Upper lobe of left lung (tissue), 6 donors: ENCODE measurements around the gene CLIP1. TPM values are rescaled to one million over a fixed set of nuclear protein-coding genes. Genes with fewer than 3 reads are reported as not detected.
"Not testable (repeated sequence)": the region's sequence is repeated elsewhere in the genome, so short reads cannot be mapped to it uniquely, and the experiment has no call there.

Experiments
- ATAC-seq, 2 donors: fragments of 200-7000 bp; cut with Tn5 transposase; one replicate each; pipeline ENCODE4 v1.9.1; 2022; ENCODE audit warnings: mild to moderate bottlenecking in 2 of 2, moderate library complexity in 2 of 2; ENCODE audit not compliant: low FRiP score in 2 of 2
- DNase-seq, 2 donors: peaks; one replicate each; pipeline ENCODE4 v3.0.0-alpha.2; 2019 to 2020
- H3K27ac ChIP-seq, 4 donors: fragments of 200-600 bp; sonication (generic); one replicate each; pipeline ENCODE4 v1.5.1; 2016 to 2019
- H3K27me3 ChIP-seq, 4 donors: fragments of 200-600 bp; sonication (generic); one replicate each; pipeline ENCODE4 v1.5.1; 2017 to 2019
- H3K36me3 ChIP-seq, 4 donors: fragments of 200-600 bp; sonication (generic); one replicate each; pipeline ENCODE4 v1.5.1; 2016 to 2019
- H3K4me1 ChIP-seq, 4 donors: fragments of 200-600 bp; sonication (generic); one replicate each; pipeline ENCODE4 v1.5.1; 2018 to 2019
- H3K4me3 ChIP-seq, 4 donors: fragments of 200-600 bp; sonication (generic); one replicate each; pipeline ENCODE4 v1.5.1; 2017 to 2019; ENCODE audit warnings: mild to moderate bottlenecking in 2 of 4, moderate library complexity in 1 of 4
- H3K9me3 ChIP-seq, 4 donors: fragments of 200-600 bp; sonication (generic); one replicate each; pipeline ENCODE4 v1.5.1; 2018 to 2019
- EP300 ChIP-seq, 4 donors: sonication (generic); formaldehyde crosslinking; IDR thresholded peaks; one replicate each; pipeline ENCODE4 v1.5.1; 2017; ENCODE audit warnings: antibody characterized with exemption in 4 of 4, control low read depth in 2 of 4
- POLR2A ChIP-seq, 4 donors: fragments of 450-650 bp; IDR thresholded peaks; one replicate each; pipeline ENCODE4 v1.5.1; 2016 to 2017; ENCODE audit warnings: antibody characterized with exemption in 4 of 4, mild to moderate bottlenecking in 2 of 4
- POLR2AphosphoS5 ChIP-seq, 2 donors: sonication (generic); formaldehyde crosslinking; IDR thresholded peaks; one replicate each; pipeline ENCODE4 v1.5.1; 2017; ENCODE audit warnings: antibody characterized with exemption in 2 of 2
- WGBS, 2 donors: methylation state at CpG; one replicate each; pipeline ENCODE4 v1.1.5; 2017 to 2018; 5-methylcytosine and 5-hydroxymethylcytosine counted together
- total RNA-seq, 6 donors: library from RNA; depleted of rRNA in 4 of 6; stranded (reverse); fragments of >200 nt in 4 of 6; gene quantifications; one replicate each; pipeline versions ENCODE4 v1.1.0 to v1.2.1, GENCODE V29; 2016 to 2021
- TF ChIP-seq, protein P1 (sequence below), 6 experiments: fragments of 450-650 bp in 4 of 6; fragments of 200-600 bp in 2 of 6; sonication (generic) in 2 of 6; IDR thresholded peaks; one replicate each; pipeline ENCODE4 v1.5.1; 2016 to 2019; ENCODE audit warnings: antibody characterized with exemption in 6 of 6
- donor health status: DM: no; HTN: no; CAD: no; lungs with moderate emphysema.
- donor health status: DM: no; HTN: yes; CAD: no; lungs with severe emphysema.

CLIP1 gene
- total RNA-seq, 6 donors from 2014 or later: 78.4 to 152 (median 104) TPM

DNA sequence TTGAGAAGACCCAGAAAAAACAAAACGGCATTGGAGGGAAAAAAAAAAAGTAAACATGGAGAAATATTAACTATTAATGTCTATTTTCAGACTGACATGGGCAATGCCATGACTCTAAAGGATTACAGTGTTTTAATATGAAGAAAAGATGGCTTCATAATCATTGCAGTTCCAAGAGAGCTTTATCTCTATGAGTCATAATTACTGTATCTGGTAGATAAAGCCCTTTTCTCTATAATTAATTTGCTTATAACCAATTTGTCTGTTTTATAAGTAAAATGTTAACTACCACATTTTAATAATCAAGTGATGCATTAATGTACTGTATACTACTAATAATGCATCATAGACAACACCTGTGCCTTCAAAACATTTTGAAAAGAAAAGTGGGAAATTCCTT lies 59.7 kb downstream of the CLIP1 start:
- no peak overlapping the region for H3K27ac ChIP-seq
- no peak overlapping the region for H3K4me3 ChIP-seq
- peaks cover under 1 to 20% (median 16%) of the 10 kb centered on the region in 4 donors for H3K4me1 ChIP-seq
- H3K9me3 ChIP-seq: no peaks in the 10 kb centered on the region
- DNase-seq (no peak), ATAC-seq (no peak)
- TF ChIP-seq EP300 (IDR thresholded peaks at IDR 0.05): no peak
- TF ChIP-seq, protein P1, sequence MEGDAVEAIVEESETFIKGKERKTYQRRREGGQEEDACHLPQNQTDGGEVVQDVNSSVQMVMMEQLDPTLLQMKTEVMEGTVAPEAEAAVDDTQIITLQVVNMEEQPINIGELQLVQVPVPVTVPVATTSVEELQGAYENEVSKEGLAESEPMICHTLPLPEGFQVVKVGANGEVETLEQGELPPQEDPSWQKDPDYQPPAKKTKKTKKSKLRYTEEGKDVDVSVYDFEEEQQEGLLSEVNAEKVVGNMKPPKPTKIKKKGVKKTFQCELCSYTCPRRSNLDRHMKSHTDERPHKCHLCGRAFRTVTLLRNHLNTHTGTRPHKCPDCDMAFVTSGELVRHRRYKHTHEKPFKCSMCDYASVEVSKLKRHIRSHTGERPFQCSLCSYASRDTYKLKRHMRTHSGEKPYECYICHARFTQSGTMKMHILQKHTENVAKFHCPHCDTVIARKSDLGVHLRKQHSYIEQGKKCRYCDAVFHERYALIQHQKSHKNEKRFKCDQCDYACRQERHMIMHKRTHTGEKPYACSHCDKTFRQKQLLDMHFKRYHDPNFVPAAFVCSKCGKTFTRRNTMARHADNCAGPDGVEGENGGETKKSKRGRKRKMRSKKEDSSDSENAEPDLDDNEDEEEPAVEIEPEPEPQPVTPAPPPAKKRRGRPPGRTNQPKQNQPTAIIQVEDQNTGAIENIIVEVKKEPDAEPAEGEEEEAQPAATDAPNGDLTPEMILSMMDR (IDR thresholded peaks at IDR 0.05): no peak
- TF ChIP-seq POLR2AphosphoS5 (IDR thresholded peaks at IDR 0.05): no peak
- no peak for TF ChIP-seq POLR2A (IDR thresholded peaks at IDR 0.05)
- 74 to 89% methylated on average over 1 of the region's 1 CpG for WGBS, 2 donors
- H3K36me3 ChIP-seq: peaks cover 4 to 52% (median 38%) of the 10 kb centered on the region in 4 donors
- H3K27me3 ChIP-seq: no peaks in the 10 kb centered on the region

DNA sequence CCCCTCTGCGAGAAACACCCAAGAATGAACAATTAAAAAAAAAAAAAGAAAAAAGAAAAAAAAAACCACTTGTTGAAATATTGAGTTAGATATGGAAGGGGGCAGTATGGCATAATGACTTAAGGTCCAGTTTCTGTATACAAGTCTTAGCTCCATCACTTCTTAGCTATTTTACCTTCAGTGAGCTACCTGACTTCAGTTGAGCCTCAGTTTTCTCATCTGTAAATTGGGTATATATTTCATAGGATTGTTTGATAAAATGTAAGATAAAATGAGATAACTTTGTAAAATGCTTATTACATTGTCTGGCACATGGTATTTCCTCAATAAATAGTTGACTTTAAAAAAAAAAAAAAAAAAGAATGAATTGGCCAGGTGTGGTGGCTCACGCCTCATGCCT lies 64.1 kb downstream of the CLIP1 start:
- H3K4me1 ChIP-seq, H3K27me3 ChIP-seq, H3K27ac ChIP-seq, H3K4me3 ChIP-seq, H3K9me3 ChIP-seq, ATAC-seq, DNase-seq: not testable (repeated sequence)
- 89 to 92% methylated on average over 2 of the region's 2 CpGs for WGBS, 2 donors
- H3K36me3 ChIP-seq: peaks cover 22 to 74% (median 57%) of the 10 kb centered on the region in 4 donors

DNA sequence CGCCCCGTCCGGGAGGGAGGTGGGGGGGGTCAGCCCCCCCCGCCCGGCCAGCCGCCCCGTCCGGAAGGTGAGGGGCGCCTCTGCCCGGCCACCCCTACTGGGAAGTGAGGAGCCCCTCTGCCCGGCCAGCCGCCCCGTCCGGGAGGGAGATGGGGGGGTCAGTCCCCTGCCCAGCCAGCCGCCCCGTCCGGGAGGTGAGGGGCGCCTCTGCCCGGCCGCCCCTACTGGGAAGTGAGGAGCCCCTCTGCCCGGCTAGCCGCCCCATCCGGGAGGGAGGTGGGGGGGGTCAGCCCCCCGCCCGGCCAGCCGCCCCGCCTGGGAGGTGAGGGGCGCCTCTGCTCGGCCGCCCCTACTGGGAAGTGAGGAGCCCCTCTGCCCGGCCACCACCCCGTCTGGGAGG lies 64.9 kb downstream of the CLIP1 start:
- not testable (repeated sequence) for H3K9me3 ChIP-seq, H3K4me1 ChIP-seq, H3K4me3 ChIP-seq, H3K27me3 ChIP-seq, ATAC-seq, H3K27ac ChIP-seq
- peak in 1 of 2 donors; percentile 56 for DNase-seq
- peaks cover 25 to 75% (median 58%) of the 10 kb centered on the region in 4 donors for H3K36me3 ChIP-seq
- WGBS, 2 donors: 82% methylated on average over 2 of the region's 32 CpGs; no CpG with 5 or more reads in 1 of the 2 donors

DNA sequence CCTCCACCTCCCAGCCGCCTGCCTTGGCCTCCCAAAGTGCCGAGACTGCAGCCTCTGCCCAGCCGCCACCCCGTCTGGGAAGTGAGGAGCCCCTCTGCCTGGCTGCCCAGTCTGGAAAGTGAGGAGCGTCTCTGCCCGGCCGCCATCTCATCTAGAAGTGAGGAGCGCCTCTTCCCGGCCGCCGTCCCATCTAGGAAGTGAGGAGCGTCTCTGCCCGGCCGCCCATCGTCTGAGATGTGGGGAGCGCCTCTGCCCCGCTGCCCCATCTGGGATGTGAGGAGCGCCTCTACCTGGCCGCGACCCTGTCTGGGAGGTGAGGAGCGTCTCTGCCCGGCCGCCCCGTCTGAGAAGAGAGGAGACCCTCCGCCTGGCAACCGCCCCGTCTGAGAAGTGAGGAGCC lies 65.5 kb downstream of the CLIP1 start:
- H3K27ac ChIP-seq, H3K27me3 ChIP-seq, H3K4me3 ChIP-seq, H3K4me1 ChIP-seq, H3K9me3 ChIP-seq, ATAC-seq: not testable (repeated sequence)
- 97% methylated on average over 19 of the region's 27 CpGs; no CpG with 5 or more reads in 1 of the 2 donors for WGBS, 2 donors
- peak in 1 of 2 donors; percentile 57 for DNase-seq
- H3K36me3 ChIP-seq: peaks cover 25 to 78% (median 60%) of the 10 kb centered on the region in 4 donors

DNA sequence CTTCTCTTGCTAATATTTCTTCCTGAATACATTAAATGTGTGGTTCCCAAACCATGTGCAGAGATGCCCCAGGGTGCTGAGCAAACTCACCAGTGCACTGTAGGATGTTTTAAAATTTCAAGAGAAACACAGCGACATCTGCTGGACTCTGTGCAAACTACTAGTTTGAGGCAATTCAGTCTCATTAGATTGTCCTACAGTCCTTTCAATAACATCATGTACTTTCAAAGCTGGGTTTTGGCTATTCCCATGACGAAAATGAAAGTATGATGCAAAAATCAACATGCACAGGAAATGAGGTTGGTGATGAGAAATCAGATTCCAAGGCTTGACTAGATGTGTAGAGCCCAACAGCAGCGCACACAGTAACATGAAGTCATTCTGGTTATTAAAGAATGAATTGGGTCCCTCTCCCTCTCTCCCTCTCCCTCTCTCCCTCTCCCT lies 66.3 kb downstream of the CLIP1 start:
- H3K36me3 ChIP-seq: peaks cover 22 to 78% (median 54%) of the 10 kb centered on the region in 4 donors
- 36 to 44% methylated on average over 3 of the region's 3 CpGs for WGBS, 2 donors
- H3K4me1 ChIP-seq: no peaks in the 10 kb centered on the region
- H3K27me3 ChIP-seq: no peaks in the 10 kb centered on the region
- no peaks in the 10 kb centered on the region for H3K9me3 ChIP-seq
- ATAC-seq: peak in 1 of 2 donors; percentile 85
- no peak overlapping the region for H3K27ac ChIP-seq
- no peak for DNase-seq
- TF ChIP-seq, protein P1 (IDR thresholded peaks at IDR 0.05): peak; percentile 34 to 65 (median 54)
- TF ChIP-seq POLR2AphosphoS5 (IDR thresholded peaks at IDR 0.05): no peak
- no peak overlapping the region for H3K4me3 ChIP-seq

DNA sequence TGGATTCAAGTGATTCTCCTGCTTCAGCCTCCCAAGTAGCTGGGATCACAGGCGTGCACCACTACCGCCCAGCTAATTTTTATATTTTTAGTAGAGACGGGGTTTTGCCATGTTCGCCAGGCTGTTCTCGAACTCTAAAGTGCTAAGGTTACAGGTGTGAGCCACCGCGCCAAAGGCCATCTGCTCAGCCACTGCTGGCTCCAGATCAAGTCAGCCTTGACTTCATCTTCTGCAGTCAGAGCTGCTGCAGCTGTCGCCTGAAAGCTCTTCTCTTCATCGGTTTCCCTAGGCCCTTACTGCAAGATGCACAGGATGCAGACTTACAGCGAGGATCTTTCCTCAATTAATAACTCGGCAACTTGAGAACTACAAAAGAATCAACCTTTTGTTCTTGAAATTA lies 66.8 kb downstream of the CLIP1 start:
- H3K27me3 ChIP-seq: no peaks in the 10 kb centered on the region
- no peak for ATAC-seq
- peaks cover 21 to 78% (median 50%) of the 10 kb centered on the region in 4 donors for H3K36me3 ChIP-seq
- H3K4me1 ChIP-seq: no peaks in the 10 kb centered on the region
- H3K9me3 ChIP-seq: no peaks in the 10 kb centered on the region
- WGBS, 2 donors: 90 to 94% methylated on average over 11 of the region's 11 CpGs
- DNase-seq: no peak
- no peak overlapping the region for H3K27ac ChIP-seq
- no peak overlapping the region for H3K4me3 ChIP-seq
- TF ChIP-seq POLR2AphosphoS5 (IDR thresholded peaks at IDR 0.05): no peak
- TF ChIP-seq POLR2A (IDR thresholded peaks at IDR 0.05): no peak
- TF ChIP-seq EP300 (IDR thresholded peaks at IDR 0.05): no peak
- TF ChIP-seq, protein P1 (IDR thresholded peaks at IDR 0.05): no peak
